Measurements from ENCODE around the gene INPP5D.

INPP5D gene

GRCh38 chr2:233235977-233236376 is 175.8 kb downstream of the INPP5D start:
- DNase-seq (ENCODE audit: low read depth), result no peak
- H3K4me3 ChIP-seq (ENCODE audit: low read depth, low read length), result no peak overlapping the region
- TF ChIP-seq, protein P1, sequence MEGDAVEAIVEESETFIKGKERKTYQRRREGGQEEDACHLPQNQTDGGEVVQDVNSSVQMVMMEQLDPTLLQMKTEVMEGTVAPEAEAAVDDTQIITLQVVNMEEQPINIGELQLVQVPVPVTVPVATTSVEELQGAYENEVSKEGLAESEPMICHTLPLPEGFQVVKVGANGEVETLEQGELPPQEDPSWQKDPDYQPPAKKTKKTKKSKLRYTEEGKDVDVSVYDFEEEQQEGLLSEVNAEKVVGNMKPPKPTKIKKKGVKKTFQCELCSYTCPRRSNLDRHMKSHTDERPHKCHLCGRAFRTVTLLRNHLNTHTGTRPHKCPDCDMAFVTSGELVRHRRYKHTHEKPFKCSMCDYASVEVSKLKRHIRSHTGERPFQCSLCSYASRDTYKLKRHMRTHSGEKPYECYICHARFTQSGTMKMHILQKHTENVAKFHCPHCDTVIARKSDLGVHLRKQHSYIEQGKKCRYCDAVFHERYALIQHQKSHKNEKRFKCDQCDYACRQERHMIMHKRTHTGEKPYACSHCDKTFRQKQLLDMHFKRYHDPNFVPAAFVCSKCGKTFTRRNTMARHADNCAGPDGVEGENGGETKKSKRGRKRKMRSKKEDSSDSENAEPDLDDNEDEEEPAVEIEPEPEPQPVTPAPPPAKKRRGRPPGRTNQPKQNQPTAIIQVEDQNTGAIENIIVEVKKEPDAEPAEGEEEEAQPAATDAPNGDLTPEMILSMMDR (IDR thresholded peaks at IDR 0.05; ENCODE audit: insufficient read depth, low read depth, low read length, missing control alignments), result no peak

DNA sequence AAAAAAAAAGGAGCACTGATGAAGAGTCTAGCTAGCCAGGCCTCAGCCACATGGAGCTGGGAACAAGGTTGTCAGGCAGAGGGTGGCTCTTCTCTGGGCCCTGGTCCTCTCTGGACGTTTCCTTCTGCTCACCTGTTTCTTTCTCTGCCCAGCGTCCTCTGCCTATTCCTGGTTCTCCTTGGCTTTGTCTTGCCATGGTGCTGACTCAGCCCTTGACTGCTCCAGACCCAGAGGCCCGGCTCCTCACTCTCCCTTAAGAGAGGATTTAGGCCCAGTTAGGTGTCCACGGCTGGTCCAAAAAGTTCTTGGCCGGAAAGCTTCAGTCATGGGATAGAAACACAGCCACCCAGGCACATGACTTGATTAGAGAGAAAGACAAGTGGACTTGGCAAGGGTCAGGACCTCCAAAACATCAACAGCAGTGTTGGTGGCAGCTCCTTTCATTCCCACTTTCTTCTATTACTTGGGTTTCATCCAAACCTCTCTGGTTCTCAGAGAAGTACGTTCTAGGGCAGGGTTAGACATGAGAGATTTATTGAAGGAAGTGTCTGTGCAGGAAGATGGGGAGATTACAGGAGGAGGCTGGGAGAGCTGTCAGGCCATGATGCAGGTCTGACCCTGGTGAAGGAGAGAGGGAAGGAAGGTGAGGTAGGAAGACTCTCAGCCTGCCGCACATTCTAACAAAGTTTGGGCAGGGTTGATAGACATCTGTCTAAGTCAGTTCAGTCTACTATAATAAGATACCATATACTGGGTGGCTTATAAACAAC is 176.9 kb downstream of the INPP5D start:
- DNase-seq (ENCODE audit: low read depth), result no peak
- H3K4me3 ChIP-seq (ENCODE audit: low read depth, low read length), result no peak overlapping the region
- TF ChIP-seq, protein P1 (IDR thresholded peaks at IDR 0.05; ENCODE audit: insufficient read depth, low read depth, low read length, missing control alignments), result no peak

GRCh38 chr2:233240897-233241296 is 180.8 kb downstream of the INPP5D start:
- DNase-seq (ENCODE audit: low read depth), result peak; percentile 73
- TF ChIP-seq, protein P1 (IDR thresholded peaks at IDR 0.05; ENCODE audit: insufficient read depth, low read depth, low read length, missing control alignments), result no peak
- no peak overlapping the region for H3K4me3 ChIP-seq (ENCODE audit: low read depth, low read length)

- H3K4me3 ChIP-seq (ENCODE audit: low read depth, low read length), result no peak overlapping the region
- no peak for DNase-seq (ENCODE audit: low read depth)
- TF ChIP-seq, protein P1 (IDR thresholded peaks at IDR 0.05; ENCODE audit: insufficient read depth, low read depth, low read length, missing control alignments), result no peak
Observed at GRCh38 chr2:233241803-233242202, 181.7 kb downstream of the INPP5D start.

DNA sequence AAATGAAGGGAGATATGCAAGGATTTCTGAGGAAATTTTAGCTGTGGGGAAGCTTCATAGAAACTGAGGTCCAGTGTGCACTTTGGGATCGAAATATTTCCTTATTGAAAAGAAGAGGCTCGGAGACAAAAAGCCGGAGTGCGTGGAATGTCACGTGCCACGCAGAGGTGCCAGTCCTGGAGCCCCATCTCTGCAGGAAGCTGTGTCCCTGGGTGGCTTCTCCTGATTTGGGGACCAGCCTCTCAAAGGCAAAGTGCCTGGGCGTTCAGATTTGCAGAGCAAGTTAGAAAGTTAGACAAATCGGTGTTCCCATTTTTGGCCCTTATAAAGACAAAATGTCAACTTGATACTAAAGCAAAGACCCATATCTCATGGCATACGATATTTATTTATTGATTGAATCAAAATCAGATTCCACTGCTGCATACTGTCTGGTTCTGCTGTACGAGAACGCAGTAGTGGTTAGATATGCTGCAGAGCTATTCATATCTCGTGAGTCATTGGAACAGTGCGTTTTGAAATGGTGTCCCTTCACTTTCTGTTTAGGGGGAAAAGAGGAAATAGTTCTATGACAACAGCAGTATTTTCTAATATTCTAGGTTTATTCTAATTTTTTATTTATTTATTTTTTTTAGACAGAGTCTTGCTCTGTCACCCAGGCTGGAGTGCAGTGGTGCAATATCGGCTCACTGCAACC is 182.2 kb downstream of the INPP5D start:
- DNase-seq (ENCODE audit: low read depth), result peak; percentile 35
- no peak overlapping the region for H3K4me3 ChIP-seq (ENCODE audit: low read depth, low read length)
- TF ChIP-seq, protein P1 (IDR thresholded peaks at IDR 0.05; ENCODE audit: insufficient read depth, low read depth, low read length, missing control alignments), result no peak

- TF ChIP-seq, protein P1 (IDR thresholded peaks at IDR 0.05; ENCODE audit: insufficient read depth, low read depth, low read length, missing control alignments), result no peak
- H3K4me3 ChIP-seq (ENCODE audit: low read depth, low read length), result no peak overlapping the region
Observed at GRCh38 chr2:233243348-233243747, 183.2 kb downstream of the INPP5D start.

More at GRCh38 chr2:233243348-233243747, 183.2 kb downstream of the INPP5D start:
- DNase-seq (ENCODE audit: low read depth), result no peak

Measured in GM12865 (cell line).